H9 (cell line): Measurements from ENCODE around the gene POU6F2. TPM values are rescaled to one million over a fixed set of nuclear protein-coding genes. Genes with fewer than 3 reads are reported as not detected.

Experiments
- DNase-seq: peaks from one replicate; pipeline ENCODE4 v3.0.0-alpha.2; 2017
- H2AFZ ChIP-seq: one replicate; pipeline ENCODE4 v1.6.1; 2013; ENCODE audit warnings: mild to moderate bottlenecking, low read length, control low read depth, moderate library complexity
- H2AK5ac ChIP-seq: 2 replicates; pipeline ENCODE4 v1.6.1; 2013; ENCODE audit warnings: low read length, control low read depth, mixed read lengths; ENCODE audit not compliant: insufficient read length
- H2BK120ac ChIP-seq: one replicate; pipeline ENCODE4 v1.6.1; 2013; ENCODE audit warnings: low read depth, mild to moderate bottlenecking, low read length, control low read depth, inconsistent platforms; ENCODE audit not compliant: poor library complexity, severe bottlenecking
- H2BK12ac ChIP-seq: 2 replicates; pipeline ENCODE4 v1.6.1; 2013; ENCODE audit warnings: low read length, control low read depth, mixed read lengths, low read depth; ENCODE audit not compliant: insufficient read length
- H2BK15ac ChIP-seq: 2 replicates; pipeline ENCODE4 v1.6.1; 2013; ENCODE audit warnings: low read depth, low read length, control low read depth
- H2BK20ac ChIP-seq: one replicate; pipeline ENCODE4 v1.6.1; 2013; ENCODE audit warnings: low read depth, mild to moderate bottlenecking, low read length, control low read depth, inconsistent platforms; ENCODE audit not compliant: poor library complexity, severe bottlenecking
- H2BK5ac ChIP-seq: 2 replicates; pipeline ENCODE4 v1.6.1; 2013; ENCODE audit warnings: low read length, control low read depth, mixed read lengths; ENCODE audit not compliant: insufficient read length
- H3K14ac ChIP-seq: 2 replicates; pipeline ENCODE4 v1.6.1; 2013; ENCODE audit warnings: low read length, control low read depth; ENCODE audit not compliant: insufficient read depth
- H3K18ac ChIP-seq: 2 replicates; pipeline ENCODE4 v1.6.1; 2013; ENCODE audit warnings: low read depth, mild to moderate bottlenecking, mixed read lengths, low read length, control low read depth; ENCODE audit not compliant: insufficient read length
- H3K23ac ChIP-seq: 2 replicates; pipeline ENCODE4 v1.6.1; 2013; ENCODE audit warnings: low read length, control low read depth, mixed read lengths, low read depth; ENCODE audit not compliant: insufficient read length
- H3K23me2 ChIP-seq: 2 replicates; pipeline ENCODE4 v1.6.1; 2013; ENCODE audit warnings: low read depth, mild to moderate bottlenecking, mixed read lengths, low read length, control low read depth; ENCODE audit not compliant: insufficient read length, poor library complexity, severe bottlenecking
- H3K27ac ChIP-seq: 2 replicates; pipeline ENCODE4 v1.5.1; 2013; ENCODE audit warnings: low read length, control low read depth, mixed read lengths, low read depth; ENCODE audit not compliant: insufficient read length
- H3K27me3 ChIP-seq: 2 replicates; pipeline ENCODE4 v1.6.1; 2013; ENCODE audit warnings: low read length, control low read depth, inconsistent platforms; ENCODE audit not compliant: insufficient read depth
- H3K4ac ChIP-seq: 2 replicates; pipeline ENCODE4 v1.6.1; 2013; ENCODE audit warnings: low read depth, mild to moderate bottlenecking, control low read depth, inconsistent platforms, low read length, moderate library complexity
- H3K4me1 ChIP-seq: 2 replicates; pipeline ENCODE4 v1.6.1; 2013; ENCODE audit warnings: low read length, control low read depth, inconsistent platforms; ENCODE audit not compliant: insufficient read depth
- H3K4me2 ChIP-seq: 2 replicates; pipeline ENCODE4 v1.6.1; 2013; ENCODE audit warnings: low read length, control low read depth, mixed read lengths; ENCODE audit not compliant: insufficient read length, insufficient read depth
- H3K56ac ChIP-seq: 2 replicates; pipeline ENCODE4 v1.6.1; 2013; ENCODE audit warnings: low read depth, mild to moderate bottlenecking, mixed read lengths, low read length, control low read depth; ENCODE audit not compliant: insufficient read length
- H3K79me1 ChIP-seq: 2 replicates; pipeline ENCODE4 v1.6.1; 2013; ENCODE audit warnings: low read depth, mild to moderate bottlenecking, moderate library complexity, low read length, control low read depth, inconsistent platforms; ENCODE audit not compliant: insufficient read depth, poor library complexity, severe bottlenecking
- H3K79me2 ChIP-seq: 2 replicates; pipeline ENCODE4 v1.6.1; 2013; ENCODE audit warnings: low read length, control low read depth, inconsistent platforms; ENCODE audit not compliant: insufficient read depth
- H3K9ac ChIP-seq: 2 replicates; pipeline ENCODE4 v1.6.1; 2013; ENCODE audit warnings: low read length, control low read depth, mixed read lengths; ENCODE audit not compliant: insufficient read length; ENCODE audit errors: extremely low read depth
- H3K9me3 ChIP-seq: one replicate; pipeline ENCODE4 v1.6.1; 2013; ENCODE audit warnings: low read depth, low read length, inconsistent platforms; ENCODE audit not compliant: control insufficient read depth
- H3T11ph ChIP-seq: one replicate; pipeline ENCODE4 v1.6.1; 2013; ENCODE audit warnings: mild to moderate bottlenecking, low read length, control low read depth, inconsistent platforms
- H4K20me1 ChIP-seq: one replicate; pipeline ENCODE4 v1.6.1; 2013; ENCODE audit not compliant: control insufficient read depth, insufficient read length, insufficient read depth
- H4K5ac ChIP-seq: 2 replicates; pipeline ENCODE4 v1.6.1; 2013; ENCODE audit warnings: low read depth, mild to moderate bottlenecking, mixed read lengths, low read length, control low read depth; ENCODE audit not compliant: insufficient read length
- H4K8ac ChIP-seq: replicated peaks from 2 replicates; pipeline ENCODE4 v1.6.1; 2013; ENCODE audit warnings: low read length, control low read depth, mixed read lengths, low read depth; ENCODE audit not compliant: insufficient read length
- H4K91ac ChIP-seq: 2 replicates; pipeline ENCODE4 v1.6.1; 2013; ENCODE audit warnings: low read depth, mild to moderate bottlenecking, moderate library complexity, mixed read lengths, low read length, control low read depth; ENCODE audit not compliant: insufficient read length
- H3K27ac Mint-ChIP-seq, 3 experiments: 2 replicates in 2 of 3; 3 replicates in 1 of 3; pipeline ENCODE4 v1.8.0; 2020 to 2021; ENCODE audit warnings: mixed read lengths in 3 of 3, mild to moderate bottlenecking in 1 of 3, moderate library complexity in 1 of 3
- H3K27me3 Mint-ChIP-seq: 2 replicates; pipeline ENCODE4 v1.8.0; 2021; ENCODE audit warnings: low read depth, mild to moderate bottlenecking, moderate library complexity, mixed read lengths
- H3K36me3 Mint-ChIP-seq, 3 experiments: 2 replicates in 2 of 3; 3 replicates in 1 of 3; pipeline ENCODE4 v1.8.0; 2020 to 2021; ENCODE audit warnings: low read depth in 3 of 3, mixed read lengths in 3 of 3; ENCODE audit not compliant: insufficient read depth in 1 of 3
- H3K4me1 Mint-ChIP-seq, 2 experiments: 2 replicates each; pipeline ENCODE4 v1.8.0; 2020; ENCODE audit warnings: mixed read lengths in 2 of 2
- H3K4me3 Mint-ChIP-seq, 2 experiments: 2 replicates in 1 of 2; 3 replicates in 1 of 2; pipeline ENCODE4 v1.8.0; 2020 to 2021; ENCODE audit warnings: mild to moderate bottlenecking in 2 of 2, mixed read lengths in 2 of 2, moderate library complexity in 1 of 2
- H3K9me3 Mint-ChIP-seq, 2 experiments: 2 replicates in 1 of 2; 3 replicates in 1 of 2; pipeline ENCODE4 v1.8.0; 2020; ENCODE audit warnings: mild to moderate bottlenecking in 2 of 2, mixed read lengths in 2 of 2, moderate library complexity in 1 of 2
- WGBS: extraction: QIAGEN DNeasy Blood & Tissue Kit; methylation state at CpG from one replicate; pipeline ENCODE4 v1.1.7; 2013; ENCODE audit warnings: missing lambda C conversion rate, low lambda C conversion rate, mixed read lengths; ENCODE audit not compliant: insufficient read length; ENCODE audit errors: extremely low coverage; 5-methylcytosine and 5-hydroxymethylcytosine counted together
- total RNA-seq: library from RNA; stranded (reverse); gene quantifications from 2 replicates; pipeline ENCODE4 v1.2.1, GENCODE V29; 2021
- TF ChIP-seq, protein P1 (sequence below): fragments of 200-600 bp; sonication (generic); conservative IDR thresholded peaks from 3 replicates; pipeline ENCODE4 v1.8.0; 2021; ENCODE audit warnings: antibody characterized with exemption, mild to moderate bottlenecking

POU6F2 gene
- total RNA-seq, 1 experiment from 2014 or later: 1.9 TPM

- H3K18ac ChIP-seq: no peak overlapping the region
- DNase-seq: no peak
- H3K23me2 ChIP-seq: no peaks in the 10 kb centered on the region
- no peak overlapping the region for H2AK5ac ChIP-seq
- Mint-ChIP-seq H3K4me3 (no peak overlapping the region), H3K27ac (no peak overlapping the region), H3K9me3 (no peaks in the 10 kb centered on the region; a peak in 1 of 5 replicates), H3K27me3 (no peaks in the 10 kb centered on the region), H3K36me3 (no peaks in the 10 kb centered on the region), H3K4me1 (peaks cover 0 to 3% of the 10 kb centered on the region in 2 experiments; a peak in 1 of 4 replicates)
- H4K8ac ChIP-seq: no peak overlapping the region
- WGBS: no CpG with 5 or more reads among the region's 3 CpGs
- no peak overlapping the region for H2BK12ac ChIP-seq
- no peak overlapping the region for H3K9ac ChIP-seq
- no peaks in the 10 kb centered on the region for H3K79me1 ChIP-seq
- H2BK120ac ChIP-seq: no peak overlapping the region
- TF ChIP-seq, protein P1, sequence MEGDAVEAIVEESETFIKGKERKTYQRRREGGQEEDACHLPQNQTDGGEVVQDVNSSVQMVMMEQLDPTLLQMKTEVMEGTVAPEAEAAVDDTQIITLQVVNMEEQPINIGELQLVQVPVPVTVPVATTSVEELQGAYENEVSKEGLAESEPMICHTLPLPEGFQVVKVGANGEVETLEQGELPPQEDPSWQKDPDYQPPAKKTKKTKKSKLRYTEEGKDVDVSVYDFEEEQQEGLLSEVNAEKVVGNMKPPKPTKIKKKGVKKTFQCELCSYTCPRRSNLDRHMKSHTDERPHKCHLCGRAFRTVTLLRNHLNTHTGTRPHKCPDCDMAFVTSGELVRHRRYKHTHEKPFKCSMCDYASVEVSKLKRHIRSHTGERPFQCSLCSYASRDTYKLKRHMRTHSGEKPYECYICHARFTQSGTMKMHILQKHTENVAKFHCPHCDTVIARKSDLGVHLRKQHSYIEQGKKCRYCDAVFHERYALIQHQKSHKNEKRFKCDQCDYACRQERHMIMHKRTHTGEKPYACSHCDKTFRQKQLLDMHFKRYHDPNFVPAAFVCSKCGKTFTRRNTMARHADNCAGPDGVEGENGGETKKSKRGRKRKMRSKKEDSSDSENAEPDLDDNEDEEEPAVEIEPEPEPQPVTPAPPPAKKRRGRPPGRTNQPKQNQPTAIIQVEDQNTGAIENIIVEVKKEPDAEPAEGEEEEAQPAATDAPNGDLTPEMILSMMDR: no peak
- no peak overlapping the region for H2BK20ac ChIP-seq
- no peak overlapping the region for H3K14ac ChIP-seq
- H3K79me2 ChIP-seq: no peaks in the 10 kb centered on the region
- no peak overlapping the region for H3K27ac ChIP-seq
- no peaks in the 10 kb centered on the region for H3K9me3 ChIP-seq
- no peak overlapping the region for H2AFZ ChIP-seq
- H2BK5ac ChIP-seq: no peak overlapping the region
- H3T11ph ChIP-seq: no peak overlapping the region
- no peak overlapping the region for H3K4me2 ChIP-seq
- H3K4ac ChIP-seq: no peak overlapping the region
- H3K23ac ChIP-seq: no peak overlapping the region
- no peak overlapping the region for H2BK15ac ChIP-seq
- no peak overlapping the region for H4K5ac ChIP-seq
- H4K91ac ChIP-seq: no peak overlapping the region
- H3K56ac ChIP-seq: no peak overlapping the region
- H4K20me1 ChIP-seq: no peaks in the 10 kb centered on the region
- no peaks in the 10 kb centered on the region for H3K4me1 ChIP-seq
- H3K27me3 ChIP-seq: no peaks in the 10 kb centered on the region
Observed at GRCh38 chr7:39510864-39511354, 533.2 kb downstream of the POU6F2 start.
